ENCODE data around the gene VPS39.

Gene VPS39

GRCh38 chr15:42215913-42216829 lies 8.1 kb upstream of the VPS39 start:
- no peak for TF ChIP-seq CTCF (IDR thresholded peaks at IDR 0.05; ENCODE audit: insufficient read depth, low read depth, low read length, missing control alignments)
- no peak for DNase-seq (ENCODE audit: low read depth)

GRCh38 chr15:42214600-42214999 lies 6.5 kb upstream of the VPS39 start:
- no peak for DNase-seq (ENCODE audit: low read depth)
- H3K4me3 ChIP-seq (ENCODE audit: low read length): no peak overlapping the region
- no peak for TF ChIP-seq CTCF (IDR thresholded peaks at IDR 0.05; ENCODE audit: insufficient read depth, low read depth, low read length, missing control alignments)

More at GRCh38 chr15:42215913-42216829, 8.1 kb upstream of the VPS39 start:
- no peak overlapping the region for H3K4me3 ChIP-seq (ENCODE audit: low read length)

- no peak for TF ChIP-seq CTCF (IDR thresholded peaks at IDR 0.05; ENCODE audit: insufficient read depth, low read depth, low read length, missing control alignments)
- no peak for DNase-seq (ENCODE audit: low read depth)
- no peak overlapping the region for H3K4me3 ChIP-seq (ENCODE audit: low read length)
Measured at GRCh38 chr15:42213511-42213910, 5.4 kb upstream of the VPS39 start.

GRCh38 chr15:42210696-42211095 lies 2.6 kb upstream of the VPS39 start:
- no peak for DNase-seq (ENCODE audit: low read depth)
- no peak overlapping the region for H3K4me3 ChIP-seq (ENCODE audit: low read length)
- no peak for TF ChIP-seq CTCF (IDR thresholded peaks at IDR 0.05; ENCODE audit: insufficient read depth, low read depth, low read length, missing control alignments)

GRCh38 chr15:42206406-42206805 lies 1.7 kb downstream of the VPS39 start:
- no peak for DNase-seq (ENCODE audit: low read depth)
- no peak overlapping the region for H3K4me3 ChIP-seq (ENCODE audit: low read length)
- TF ChIP-seq CTCF (IDR thresholded peaks at IDR 0.05; ENCODE audit: insufficient read depth, low read depth, low read length, missing control alignments): no peak

- no peak overlapping the region for H3K4me3 ChIP-seq (ENCODE audit: low read length)
- no peak for DNase-seq (ENCODE audit: low read depth)
- no peak for TF ChIP-seq CTCF (IDR thresholded peaks at IDR 0.05; ENCODE audit: insufficient read depth, low read depth, low read length, missing control alignments)
Measured at GRCh38 chr15:42203891-42204290, 4.2 kb downstream of the VPS39 start.

- no peak for DNase-seq (ENCODE audit: low read depth)
- no peak overlapping the region for H3K4me3 ChIP-seq (ENCODE audit: low read length)
- TF ChIP-seq CTCF (IDR thresholded peaks at IDR 0.05; ENCODE audit: insufficient read depth, low read depth, low read length, missing control alignments): no peak
Measured at GRCh38 chr15:42202653-42203052, 5.5 kb downstream of the VPS39 start.
